ENCODE results near the gene GGT5. TPM values are rescaled to one million over a fixed set of nuclear protein-coding genes. Genes with fewer than 3 reads are reported as not detected.
A peak's percentile ranks its signal among the peaks of the same experiment; 100 is the strongest.

The GGT5 gene
- total RNA-seq, 1 experiment from 2014 or later: 34.6 TPM

DNA sequence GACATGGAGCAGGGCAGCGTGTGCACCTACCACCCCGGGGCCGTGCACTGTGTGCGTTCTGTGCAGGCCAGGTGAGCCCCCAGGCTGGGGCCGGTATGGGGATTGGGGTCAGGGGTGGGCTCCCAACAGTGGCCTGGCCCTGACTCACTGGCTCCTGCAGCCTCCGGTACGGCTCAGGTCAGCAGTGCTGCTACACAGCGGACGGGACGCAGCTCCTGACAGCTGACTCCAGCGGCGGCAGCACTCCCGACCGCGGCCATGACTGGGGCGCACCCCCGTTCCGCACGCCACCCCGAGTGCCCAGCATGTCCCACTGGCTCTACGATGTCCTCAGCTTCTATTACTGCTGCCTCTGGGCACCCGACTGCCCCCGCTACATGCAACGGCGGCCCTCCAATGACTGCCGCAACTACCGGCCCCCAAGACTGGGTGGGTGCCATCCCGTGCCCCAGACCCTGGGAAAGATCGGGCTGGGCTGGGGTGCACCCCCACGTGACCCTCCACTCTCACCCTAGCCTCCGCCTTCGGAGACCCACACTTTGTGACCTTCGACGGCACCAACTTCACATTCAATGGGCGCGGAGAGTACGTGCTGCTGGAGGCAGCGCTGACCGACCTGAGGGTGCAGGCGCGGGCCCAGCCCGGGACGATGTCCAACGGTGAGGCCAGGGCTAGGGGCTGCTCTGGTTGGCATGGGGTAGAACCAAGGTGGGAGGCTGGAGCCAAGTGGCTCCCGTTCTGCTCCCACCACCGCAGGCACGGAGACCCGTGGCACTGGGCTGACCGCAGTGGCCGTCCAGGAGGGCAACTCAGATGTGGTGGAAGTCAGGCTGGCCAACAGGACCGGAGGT, 59.2 kb downstream of the GGT5 start:
- BruUV-seq (replicated peaks): no TSS peak
- H3K4me3 Mint-ChIP-seq (ENCODE audit: unreplicated experiment): no peak overlapping the region
- ChIA-PET CTCF (interaction anchor here (0.6 kb wide), 2 partner anchors 11 to 34 kb away, joined by 3 read pairs; no protein-coding TSS in a partner anchor), POLR2A (no interaction called here)
- peaks cover 26% of the 10 kb centered on the region for H3K4me1 Mint-ChIP-seq (ENCODE audit: insufficient read depth, unreplicated experiment)
- TF ChIP-seq, protein P1, sequence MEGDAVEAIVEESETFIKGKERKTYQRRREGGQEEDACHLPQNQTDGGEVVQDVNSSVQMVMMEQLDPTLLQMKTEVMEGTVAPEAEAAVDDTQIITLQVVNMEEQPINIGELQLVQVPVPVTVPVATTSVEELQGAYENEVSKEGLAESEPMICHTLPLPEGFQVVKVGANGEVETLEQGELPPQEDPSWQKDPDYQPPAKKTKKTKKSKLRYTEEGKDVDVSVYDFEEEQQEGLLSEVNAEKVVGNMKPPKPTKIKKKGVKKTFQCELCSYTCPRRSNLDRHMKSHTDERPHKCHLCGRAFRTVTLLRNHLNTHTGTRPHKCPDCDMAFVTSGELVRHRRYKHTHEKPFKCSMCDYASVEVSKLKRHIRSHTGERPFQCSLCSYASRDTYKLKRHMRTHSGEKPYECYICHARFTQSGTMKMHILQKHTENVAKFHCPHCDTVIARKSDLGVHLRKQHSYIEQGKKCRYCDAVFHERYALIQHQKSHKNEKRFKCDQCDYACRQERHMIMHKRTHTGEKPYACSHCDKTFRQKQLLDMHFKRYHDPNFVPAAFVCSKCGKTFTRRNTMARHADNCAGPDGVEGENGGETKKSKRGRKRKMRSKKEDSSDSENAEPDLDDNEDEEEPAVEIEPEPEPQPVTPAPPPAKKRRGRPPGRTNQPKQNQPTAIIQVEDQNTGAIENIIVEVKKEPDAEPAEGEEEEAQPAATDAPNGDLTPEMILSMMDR (IDR thresholded peaks at IDR 0.05; ENCODE audit: unreplicated experiment): no peak
- DNase-seq (ENCODE audit: unreplicated experiment): no peak
- no peak overlapping the region for H3K27ac Mint-ChIP-seq (ENCODE audit: low read depth, unreplicated experiment)
- no peaks in the 10 kb centered on the region for H3K27me3 Mint-ChIP-seq (ENCODE audit: insufficient read depth, unreplicated experiment)
- intact Hi-C loops (cut with micrococcal nuclease): loop anchor here (5.0 kb wide), 1 partner anchor 203 kb away; the partner anchor contains the start of gene GSTT2
- H3K9me3 Mint-ChIP-seq (ENCODE audit: unreplicated experiment): no peaks in the 10 kb centered on the region
- peaks cover 7% of the 10 kb centered on the region for H3K36me3 Mint-ChIP-seq (ENCODE audit: insufficient read depth, unreplicated experiment)

DNA sequence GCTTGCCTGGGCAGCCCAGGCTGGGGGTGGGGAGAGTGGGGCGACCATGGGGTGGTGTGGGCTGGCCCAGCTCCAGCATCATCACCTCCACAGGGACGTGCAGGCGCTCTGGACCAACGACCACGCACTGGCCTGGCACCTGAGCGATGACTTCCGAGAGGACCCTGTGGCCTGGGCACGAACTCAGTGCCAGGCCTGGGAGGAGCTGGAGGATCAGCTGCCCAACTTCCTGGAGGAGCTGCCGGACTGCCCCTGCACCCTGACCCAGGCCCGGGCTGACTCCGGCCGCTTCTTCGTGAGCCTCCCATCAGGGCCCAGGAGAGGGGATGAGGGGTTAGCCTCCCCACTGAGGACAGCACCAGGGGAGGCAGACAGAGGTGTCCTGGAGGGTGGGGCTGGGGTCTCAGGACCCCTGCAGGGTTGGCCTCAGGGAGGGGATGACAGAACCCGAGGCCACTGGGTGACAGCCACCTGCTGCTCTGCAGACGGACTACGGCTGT, 59.8 kb downstream of the GGT5 start:
- BruUV-seq (replicated peaks): TSS peak; percentile 9
- DNase-seq (ENCODE audit: unreplicated experiment): no peak
- no peak overlapping the region for H3K27ac Mint-ChIP-seq (ENCODE audit: low read depth, unreplicated experiment)
- H3K27me3 Mint-ChIP-seq (ENCODE audit: insufficient read depth, unreplicated experiment): no peaks in the 10 kb centered on the region
- POLR2A ChIA-PET: no interaction called here
- no peaks in the 10 kb centered on the region for H3K9me3 Mint-ChIP-seq (ENCODE audit: unreplicated experiment)
- H3K36me3 Mint-ChIP-seq (ENCODE audit: insufficient read depth, unreplicated experiment): peaks cover 7% of the 10 kb centered on the region
- intact Hi-C loops (cut with micrococcal nuclease): loop anchor here (5.0 kb wide), 1 partner anchor 203 kb away; the partner anchor contains the start of gene GSTT2
- TF ChIP-seq, protein P1 (IDR thresholded peaks at IDR 0.05; ENCODE audit: unreplicated experiment): no peak
- H3K4me3 Mint-ChIP-seq (ENCODE audit: unreplicated experiment): no peak overlapping the region
- CTCF ChIA-PET: interaction anchor here (0.6 to 1.1 kb wide), 2 partner anchors 33 to 62 kb away, joined by 3 read pairs; no protein-coding TSS in a partner anchor
- peaks cover 19% of the 10 kb centered on the region for H3K4me1 Mint-ChIP-seq (ENCODE audit: insufficient read depth, unreplicated experiment)

DNA sequence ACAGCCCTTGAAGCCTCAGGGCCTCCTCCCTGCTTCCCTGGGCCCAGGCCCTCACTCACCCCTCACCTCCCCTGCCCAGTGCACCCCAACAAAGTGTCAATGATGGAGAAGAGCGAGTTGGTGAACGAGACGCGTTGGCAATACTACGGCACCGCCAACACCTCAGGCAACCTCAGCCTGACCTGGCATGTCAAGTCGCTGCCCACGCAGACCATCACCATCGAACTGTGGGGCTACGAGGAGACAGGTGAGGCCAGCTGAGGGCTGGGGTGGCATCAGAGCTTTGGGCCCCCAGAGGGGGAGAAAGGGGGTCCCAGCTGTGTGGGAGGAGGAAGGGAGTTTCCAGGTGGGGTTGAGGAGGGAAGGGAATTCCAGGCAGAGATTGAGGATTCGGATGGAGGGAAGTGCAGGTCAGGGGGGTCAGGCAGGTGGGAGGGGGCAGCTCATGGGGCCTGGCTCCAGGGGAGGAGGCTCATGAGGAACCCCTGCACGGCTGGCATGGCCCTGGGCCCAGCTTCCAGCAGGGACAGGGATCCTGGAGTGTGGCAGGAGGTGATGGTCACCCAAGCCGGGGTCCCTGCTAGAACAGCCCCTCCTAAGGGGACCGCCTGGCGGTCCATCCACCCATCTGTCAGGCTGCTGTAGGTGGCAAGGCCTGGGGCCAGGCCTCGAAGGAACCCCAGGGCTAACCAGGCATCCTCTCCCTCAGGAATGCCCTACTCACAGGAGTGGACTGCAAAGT, 60.7 kb downstream of the GGT5 start:
- no peak overlapping the region for H3K4me3 Mint-ChIP-seq (ENCODE audit: unreplicated experiment)
- peaks cover 11% of the 10 kb centered on the region for H3K4me1 Mint-ChIP-seq (ENCODE audit: insufficient read depth, unreplicated experiment)
- no peak for DNase-seq (ENCODE audit: unreplicated experiment)
- intact Hi-C loops (cut with micrococcal nuclease): no loop called here
- BruUV-seq (replicated peaks): no TSS peak
- TF ChIP-seq, protein P1 (IDR thresholded peaks at IDR 0.05; ENCODE audit: unreplicated experiment): no peak
- ChIA-PET POLR2A (no interaction called here), CTCF (interaction anchor here (0.7 to 1.1 kb wide), 3 partner anchors 10 to 63 kb away, joined by 3 to 5 read pairs (median 3); no protein-coding TSS in a partner anchor)
- no peak overlapping the region for H3K27ac Mint-ChIP-seq (ENCODE audit: low read depth, unreplicated experiment)
- H3K9me3 Mint-ChIP-seq (ENCODE audit: unreplicated experiment): no peaks in the 10 kb centered on the region
- H3K27me3 Mint-ChIP-seq (ENCODE audit: insufficient read depth, unreplicated experiment): no peaks in the 10 kb centered on the region
- H3K36me3 Mint-ChIP-seq (ENCODE audit: insufficient read depth, unreplicated experiment): peaks cover 7% of the 10 kb centered on the region
